ENCODE measurements around the gene SPRTN. TPM values are rescaled to one million over a fixed set of nuclear protein-coding genes. Genes with fewer than 3 reads are reported as not detected.

Gene SPRTN
- total and polyA plus RNA-seq, 2 experiments from 2014 or later: 9.1 to 25.0 TPM

DNA sequence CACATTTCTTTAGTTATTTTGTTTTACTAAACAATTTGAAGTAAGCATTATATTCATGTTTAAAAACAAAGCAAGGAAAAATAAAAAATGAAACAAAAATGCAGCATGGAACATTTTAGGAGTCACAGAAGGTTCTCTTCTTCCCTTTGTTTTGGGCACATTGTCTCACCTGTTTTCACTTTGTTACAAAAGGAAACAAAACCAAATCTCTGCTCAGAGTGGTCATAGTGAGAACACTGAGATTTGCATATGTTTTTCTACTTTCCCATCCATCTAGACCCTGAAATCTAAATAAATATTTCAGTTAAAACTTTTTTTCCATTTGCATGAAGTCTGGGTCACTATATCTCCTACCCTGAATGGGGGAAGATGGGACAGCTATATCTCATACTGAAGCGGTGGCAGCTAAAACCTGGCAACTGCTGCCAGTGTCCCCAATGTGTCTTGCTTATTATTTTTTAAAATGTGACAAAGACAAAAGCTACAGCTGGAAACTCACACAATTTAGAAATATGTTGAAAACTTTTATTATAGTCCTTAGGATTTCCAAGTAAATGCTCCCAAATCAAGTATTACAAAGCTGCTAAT is 3.9 kb upstream of the SPRTN start (continued):
- TF ChIP-seq ZNF331 (CRISPR knock-in tag; IDR thresholded peaks at IDR 0.05; ENCODE audit: low read depth) (no peak), EZH2 (IDR thresholded peaks at IDR 0.05; ENCODE audit: low read depth, unreplicated experiment) (no peak), STAT1 (IDR thresholded peaks at IDR 0.05; ENCODE audit: unreplicated experiment) (no peak), JUNB (IDR thresholded peaks at IDR 0.05; ENCODE audit: unreplicated experiment) (no peak), POLR2AphosphoS5 (IDR thresholded peaks at IDR 0.05; ENCODE audit: low read depth) (no peak), NANOG (IDR thresholded peaks at IDR 0.05; ENCODE audit: borderline replicate concordance) (no peak), EZH2phosphoT487 (IDR thresholded peaks at IDR 0.05; ENCODE audit: unreplicated experiment) (no peak)
- TF ChIP-seq, protein P1, sequence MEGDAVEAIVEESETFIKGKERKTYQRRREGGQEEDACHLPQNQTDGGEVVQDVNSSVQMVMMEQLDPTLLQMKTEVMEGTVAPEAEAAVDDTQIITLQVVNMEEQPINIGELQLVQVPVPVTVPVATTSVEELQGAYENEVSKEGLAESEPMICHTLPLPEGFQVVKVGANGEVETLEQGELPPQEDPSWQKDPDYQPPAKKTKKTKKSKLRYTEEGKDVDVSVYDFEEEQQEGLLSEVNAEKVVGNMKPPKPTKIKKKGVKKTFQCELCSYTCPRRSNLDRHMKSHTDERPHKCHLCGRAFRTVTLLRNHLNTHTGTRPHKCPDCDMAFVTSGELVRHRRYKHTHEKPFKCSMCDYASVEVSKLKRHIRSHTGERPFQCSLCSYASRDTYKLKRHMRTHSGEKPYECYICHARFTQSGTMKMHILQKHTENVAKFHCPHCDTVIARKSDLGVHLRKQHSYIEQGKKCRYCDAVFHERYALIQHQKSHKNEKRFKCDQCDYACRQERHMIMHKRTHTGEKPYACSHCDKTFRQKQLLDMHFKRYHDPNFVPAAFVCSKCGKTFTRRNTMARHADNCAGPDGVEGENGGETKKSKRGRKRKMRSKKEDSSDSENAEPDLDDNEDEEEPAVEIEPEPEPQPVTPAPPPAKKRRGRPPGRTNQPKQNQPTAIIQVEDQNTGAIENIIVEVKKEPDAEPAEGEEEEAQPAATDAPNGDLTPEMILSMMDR (conservative IDR thresholded peaks at IDR 0.05; ENCODE audit: low read depth in 2 of 2): no peak
- TF ChIP-seq, protein P2, sequence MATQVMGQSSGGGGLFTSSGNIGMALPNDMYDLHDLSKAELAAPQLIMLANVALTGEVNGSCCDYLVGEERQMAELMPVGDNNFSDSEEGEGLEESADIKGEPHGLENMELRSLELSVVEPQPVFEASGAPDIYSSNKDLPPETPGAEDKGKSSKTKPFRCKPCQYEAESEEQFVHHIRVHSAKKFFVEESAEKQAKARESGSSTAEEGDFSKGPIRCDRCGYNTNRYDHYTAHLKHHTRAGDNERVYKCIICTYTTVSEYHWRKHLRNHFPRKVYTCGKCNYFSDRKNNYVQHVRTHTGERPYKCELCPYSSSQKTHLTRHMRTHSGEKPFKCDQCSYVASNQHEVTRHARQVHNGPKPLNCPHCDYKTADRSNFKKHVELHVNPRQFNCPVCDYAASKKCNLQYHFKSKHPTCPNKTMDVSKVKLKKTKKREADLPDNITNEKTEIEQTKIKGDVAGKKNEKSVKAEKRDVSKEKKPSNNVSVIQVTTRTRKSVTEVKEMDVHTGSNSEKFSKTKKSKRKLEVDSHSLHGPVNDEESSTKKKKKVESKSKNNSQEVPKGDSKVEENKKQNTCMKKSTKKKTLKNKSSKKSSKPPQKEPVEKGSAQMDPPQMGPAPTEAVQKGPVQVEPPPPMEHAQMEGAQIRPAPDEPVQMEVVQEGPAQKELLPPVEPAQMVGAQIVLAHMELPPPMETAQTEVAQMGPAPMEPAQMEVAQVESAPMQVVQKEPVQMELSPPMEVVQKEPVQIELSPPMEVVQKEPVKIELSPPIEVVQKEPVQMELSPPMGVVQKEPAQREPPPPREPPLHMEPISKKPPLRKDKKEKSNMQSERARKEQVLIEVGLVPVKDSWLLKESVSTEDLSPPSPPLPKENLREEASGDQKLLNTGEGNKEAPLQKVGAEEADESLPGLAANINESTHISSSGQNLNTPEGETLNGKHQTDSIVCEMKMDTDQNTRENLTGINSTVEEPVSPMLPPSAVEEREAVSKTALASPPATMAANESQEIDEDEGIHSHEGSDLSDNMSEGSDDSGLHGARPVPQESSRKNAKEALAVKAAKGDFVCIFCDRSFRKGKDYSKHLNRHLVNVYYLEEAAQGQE (IDR thresholded peaks at IDR 0.05; ENCODE audit: unreplicated experiment): no peak
- TF ChIP-seq, protein P3, sequence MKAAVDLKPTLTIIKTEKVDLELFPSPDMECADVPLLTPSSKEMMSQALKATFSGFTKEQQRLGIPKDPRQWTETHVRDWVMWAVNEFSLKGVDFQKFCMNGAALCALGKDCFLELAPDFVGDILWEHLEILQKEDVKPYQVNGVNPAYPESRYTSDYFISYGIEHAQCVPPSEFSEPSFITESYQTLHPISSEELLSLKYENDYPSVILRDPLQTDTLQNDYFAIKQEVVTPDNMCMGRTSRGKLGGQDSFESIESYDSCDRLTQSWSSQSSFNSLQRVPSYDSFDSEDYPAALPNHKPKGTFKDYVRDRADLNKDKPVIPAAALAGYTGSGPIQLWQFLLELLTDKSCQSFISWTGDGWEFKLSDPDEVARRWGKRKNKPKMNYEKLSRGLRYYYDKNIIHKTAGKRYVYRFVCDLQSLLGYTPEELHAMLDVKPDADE (IDR thresholded peaks at IDR 0.05): no peak

DNA sequence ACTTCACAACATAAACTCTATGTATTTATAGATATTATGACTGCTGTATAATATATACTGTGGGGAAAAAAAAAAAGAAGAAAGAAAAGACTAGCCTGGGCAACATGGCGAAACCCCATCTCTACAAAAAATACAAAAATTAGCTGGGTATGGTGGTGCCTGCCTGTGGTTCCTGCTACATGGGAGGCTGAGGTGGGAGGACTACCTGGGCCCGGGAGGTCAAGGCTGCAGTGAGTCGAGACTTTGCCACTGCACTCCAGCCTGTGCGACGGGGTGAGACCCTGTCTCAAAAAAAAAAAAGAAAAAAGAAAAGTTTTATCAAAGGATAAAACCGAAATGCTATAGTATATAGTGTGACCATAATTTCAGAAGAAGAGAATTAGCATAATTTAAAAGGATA is 3.1 kb upstream of the SPRTN start:
- H3K27me3 Mint-ChIP-seq (ENCODE audit: insufficient read depth, low read depth, poor library complexity): peaks cover 16% of the 10 kb centered on the region
- ATAC-seq (no peak), DNase-seq (ENCODE audit: low spot score) (no peak)
- peaks cover 66% of the 10 kb centered on the region for H3K79me2 ChIP-seq (replicated peaks; ENCODE audit: insufficient read depth)
- no peaks in the 10 kb centered on the region for H3K9me2 ChIP-seq (ENCODE audit: insufficient read depth)
- H3K27me3 ChIP-seq (ENCODE audit: insufficient read depth): no peaks in the 10 kb centered on the region
- H3K4me3 ChIP-seq: peak overlapping the region; percentile 90
- H3K27ac ChIP-seq (ENCODE audit: low read depth): no peak overlapping the region
- H3K4me2 ChIP-seq: peak overlapping the region; percentile 86
- H3K4me3 Mint-ChIP-seq: peak overlapping the region; percentile 69
- peaks cover 34% of the 10 kb centered on the region for H3K4me1 Mint-ChIP-seq
- H3K4me1 ChIP-seq (ENCODE audit: insufficient read depth): peaks cover 35% of the 10 kb centered on the region
- no peak overlapping the region for H2AFZ ChIP-seq
- H3F3A ChIP-seq (replicated peaks; ENCODE audit: low read depth): no peaks in the 10 kb centered on the region
- H3K27ac Mint-ChIP-seq: no peak overlapping the region
- no peaks in the 10 kb centered on the region for H3K36me3 ChIP-seq (ENCODE audit: insufficient read depth)
- H4K20me1 ChIP-seq (replicated peaks; ENCODE audit: insufficient read depth): peaks cover 8% of the 10 kb centered on the region; the same call in 1 of the 2 replicates
- H3K9me3 Mint-ChIP-seq: peaks cover 2% of the 10 kb centered on the region; the same call in 1 of the 3 replicates
- peaks cover 19% of the 10 kb centered on the region for H3K36me3 Mint-ChIP-seq (ENCODE audit: low read depth)
- TF ChIP-seq STAT1 (IDR thresholded peaks at IDR 0.05; ENCODE audit: unreplicated experiment) (no peak), ZNF114 (CRISPR knock-in tag; IDR thresholded peaks at IDR 0.05) (no peak), EZH2 (IDR thresholded peaks at IDR 0.05; ENCODE audit: low read depth, unreplicated experiment) (no peak), EZH2phosphoT487 (IDR thresholded peaks at IDR 0.05; ENCODE audit: unreplicated experiment) (no peak), POLR2AphosphoS5 (IDR thresholded peaks at IDR 0.05; ENCODE audit: low read depth) (no peak), NANOG (IDR thresholded peaks at IDR 0.05; ENCODE audit: borderline replicate concordance) (no peak), ZNF331 (CRISPR knock-in tag; IDR thresholded peaks at IDR 0.05; ENCODE audit: low read depth) (no peak), CREB1 (CRISPR knock-in tag; IDR thresholded peaks at IDR 0.05; ENCODE audit: low read depth) (no peak)
- TF ChIP-seq, protein P3 (IDR thresholded peaks at IDR 0.05): no peak
- TF ChIP-seq, protein P2 (IDR thresholded peaks at IDR 0.05; ENCODE audit: unreplicated experiment): no peak
- TF ChIP-seq, protein P1 (conservative IDR thresholded peaks at IDR 0.05; ENCODE audit: low read depth in 2 of 2): no peak
